NCI-H82 (cell line): ENCODE data around the gene NEIL3.
"Not testable (repeated sequence)": the region's sequence is repeated elsewhere in the genome, so short reads cannot be mapped to it uniquely, and the experiment has no call there.

Experiments
- DNase-seq: peaks from one replicate; lab custom pipeline; 2025; lab: John Stamatoyannopoulos, UW

The NEIL3 gene

GRCh38 chr4:177301126-177301639, 8.5 kb upstream of the NEIL3 start:
- no peak for DNase-seq

- DNase-seq, result no peak
Observed at GRCh38 chr4:177302371-177303100, 7.1 kb upstream of the NEIL3 start.

- DNase-seq, result no peak
Observed at GRCh38 chr4:177304094-177304493, 5.6 kb upstream of the NEIL3 start.

- DNase-seq, result not testable (repeated sequence)
Observed at GRCh38 chr4:177304864-177305263, 4.8 kb upstream of the NEIL3 start.

- DNase-seq, result no peak
Observed at GRCh38 chr4:177308125-177308524, 1.5 kb upstream of the NEIL3 start.

- no peak for DNase-seq
Observed at GRCh38 chr4:177308847-177309521, 690 bp upstream of the NEIL3 start.

- no peak for DNase-seq
Observed at GRCh38 chr4:177311589-177311988, 1.9 kb downstream of the NEIL3 start.

- DNase-seq, result no peak
Observed at GRCh38 chr4:177313263-177313662, 3.6 kb downstream of the NEIL3 start.

- DNase-seq, result no peak
Observed at GRCh38 chr4:177315767-177316464, 6.2 kb downstream of the NEIL3 start.

GRCh38 chr4:177320721-177321120, 11.0 kb downstream of the NEIL3 start:
- DNase-seq, result peak; percentile 2

- no peak for DNase-seq
Observed at GRCh38 chr4:177321647-177322046, 12.0 kb downstream of the NEIL3 start.

GRCh38 chr4:177322266-177322665, 12.6 kb downstream of the NEIL3 start:
- no peak for DNase-seq

- no peak for DNase-seq
Observed at GRCh38 chr4:177322881-177323280, 13.2 kb downstream of the NEIL3 start.

- DNase-seq, result no peak
Observed at GRCh38 chr4:177323416-177323815, 13.7 kb downstream of the NEIL3 start.

GRCh38 chr4:177332119-177332518, 22.4 kb downstream of the NEIL3 start:
- no peak for DNase-seq

GRCh38 chr4:177339477-177340374, 30.1 kb downstream of the NEIL3 start:
- peak; percentile 15 for DNase-seq

- no peak for DNase-seq
Observed at GRCh38 chr4:177348348-177348747, 38.7 kb downstream of the NEIL3 start.

GRCh38 chr4:177349191-177349590, 39.5 kb downstream of the NEIL3 start:
- DNase-seq, result peak; percentile 36

GRCh38 chr4:177351622-177352244, 42.1 kb downstream of the NEIL3 start:
- no peak for DNase-seq

GRCh38 chr4:177356206-177356605, 46.5 kb downstream of the NEIL3 start:
- DNase-seq, result peak; percentile 65

- DNase-seq, result no peak
Observed at GRCh38 chr4:177356921-177357320, 47.2 kb downstream of the NEIL3 start.
